ENCODE measurements around the gene NTRK3.

Gene NTRK3

DNA sequence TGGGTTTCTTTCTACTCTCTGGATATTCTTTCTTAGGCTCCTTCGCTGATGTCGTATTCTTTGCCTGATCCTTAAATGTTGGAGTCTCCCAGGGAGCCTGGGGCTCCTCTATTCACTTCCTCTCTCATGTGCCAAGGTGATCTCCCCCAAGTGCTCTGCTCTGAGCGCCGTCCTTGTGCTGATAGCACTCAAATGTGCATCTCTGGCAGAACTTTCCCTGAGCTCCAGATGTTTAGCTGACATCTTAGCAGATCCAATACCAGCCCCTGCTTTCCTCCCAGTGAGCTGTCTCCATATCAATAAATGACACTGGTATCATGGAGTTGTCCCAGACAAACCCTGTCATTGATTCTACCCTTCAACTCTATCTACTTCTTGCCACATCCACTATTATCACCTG lies 62.4 kb downstream of the NTRK3 start:
- H3K4me3 ChIP-seq (ENCODE audit: control insufficient read depth, low read depth, low read length), result no peak overlapping the region
- no peak for TF ChIP-seq CTCF (conservative IDR thresholded peaks at IDR 0.05; ENCODE audit: control insufficient read depth, insufficient read depth, low read depth, low read length)
- DNase-seq (ENCODE audit: low read depth), result no peak

GRCh38 chr15:88193415-88193814 lies 63.1 kb downstream of the NTRK3 start:
- no peak for TF ChIP-seq CTCF (conservative IDR thresholded peaks at IDR 0.05; ENCODE audit: control insufficient read depth, insufficient read depth, low read depth, low read length)
- DNase-seq (ENCODE audit: low read depth), result no peak
- H3K4me3 ChIP-seq (ENCODE audit: control insufficient read depth, low read depth, low read length), result no peak overlapping the region

DNA sequence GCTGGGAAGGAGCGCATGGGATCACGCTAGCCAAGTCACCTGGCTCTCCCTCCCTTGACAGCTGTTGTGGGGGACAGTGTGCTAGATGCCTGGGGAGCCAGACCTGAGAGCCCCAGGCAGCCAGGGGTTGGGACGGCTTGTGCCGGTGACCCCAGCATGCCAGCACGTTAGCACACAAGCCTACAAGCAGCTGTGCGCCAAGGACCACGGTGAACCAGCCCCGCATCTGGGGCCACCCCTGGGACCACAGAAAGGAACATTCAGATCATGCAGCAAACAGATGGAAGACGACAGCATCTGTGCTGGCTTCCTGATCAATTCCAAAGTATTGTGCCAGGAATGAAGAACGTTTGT lies 64.8 kb downstream of the NTRK3 start:
- no peak overlapping the region for H3K4me3 ChIP-seq (ENCODE audit: control insufficient read depth, low read depth, low read length)
- TF ChIP-seq CTCF (conservative IDR thresholded peaks at IDR 0.05; ENCODE audit: control insufficient read depth, insufficient read depth, low read depth, low read length), result no peak
- DNase-seq (ENCODE audit: low read depth), result no peak

GRCh38 chr15:88190232-88190631 lies 66.3 kb downstream of the NTRK3 start:
- no peak overlapping the region for H3K4me3 ChIP-seq (ENCODE audit: control insufficient read depth, low read depth, low read length)
- no peak for DNase-seq (ENCODE audit: low read depth)
- TF ChIP-seq CTCF (conservative IDR thresholded peaks at IDR 0.05; ENCODE audit: control insufficient read depth, insufficient read depth, low read depth, low read length), result no peak

DNA sequence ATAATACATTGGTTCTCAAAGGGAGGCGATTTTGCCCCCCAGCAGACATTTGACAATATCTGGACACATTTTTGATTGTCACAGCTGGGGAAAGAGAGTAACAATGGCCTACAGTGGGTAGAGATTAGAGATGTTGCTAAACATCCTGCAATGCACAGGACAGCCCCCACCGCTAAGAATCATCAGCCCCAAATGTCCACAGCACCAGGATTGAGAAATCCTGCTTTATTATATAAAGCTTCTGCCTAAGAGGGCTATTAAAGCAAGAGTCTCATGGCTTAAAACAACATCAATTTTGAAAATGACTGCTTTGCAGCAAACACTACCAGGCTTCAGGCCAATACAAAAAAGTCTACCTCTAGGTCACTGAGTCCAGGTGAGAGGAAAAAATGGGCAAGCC lies 68.2 kb downstream of the NTRK3 start:
- TF ChIP-seq CTCF (conservative IDR thresholded peaks at IDR 0.05; ENCODE audit: control insufficient read depth, insufficient read depth, low read depth, low read length), result no peak
- DNase-seq (ENCODE audit: low read depth), result no peak

GRCh38 chr15:88187195-88187594 lies 69.3 kb downstream of the NTRK3 start:
- DNase-seq (ENCODE audit: low read depth), result no peak
- no peak for TF ChIP-seq CTCF (conservative IDR thresholded peaks at IDR 0.05; ENCODE audit: control insufficient read depth, insufficient read depth, low read depth, low read length)

More for the DNA sequence above, 68.2 kb downstream of the NTRK3 start:
- H3K4me3 ChIP-seq (ENCODE audit: control insufficient read depth, low read depth, low read length), result no peak overlapping the region

DNA sequence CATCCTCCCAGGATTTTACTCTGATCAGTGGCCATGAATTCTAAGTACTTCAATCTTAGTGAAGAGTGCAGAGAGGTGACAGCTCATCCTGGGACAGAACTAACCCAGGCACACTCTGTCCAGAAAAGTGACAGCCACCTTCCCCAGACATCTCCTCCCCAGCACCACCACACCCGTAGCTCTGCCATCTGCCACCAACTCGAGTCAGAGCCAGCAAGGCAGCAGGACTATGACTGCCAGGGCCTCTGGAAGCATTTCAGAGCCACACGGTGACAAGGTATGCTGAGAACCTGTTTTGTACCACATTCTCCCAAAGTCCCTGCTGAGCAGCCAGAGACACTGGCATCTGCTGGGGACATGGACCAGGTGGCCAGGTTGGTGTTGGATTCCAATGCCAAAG lies 71.0 kb downstream of the NTRK3 start:
- H3K4me3 ChIP-seq (ENCODE audit: control insufficient read depth, low read depth, low read length), result no peak overlapping the region
- DNase-seq (ENCODE audit: low read depth), result no peak
- no peak for TF ChIP-seq CTCF (conservative IDR thresholded peaks at IDR 0.05; ENCODE audit: control insufficient read depth, insufficient read depth, low read depth, low read length)

More at GRCh38 chr15:88187195-88187594, 69.3 kb downstream of the NTRK3 start:
- no peak overlapping the region for H3K4me3 ChIP-seq (ENCODE audit: control insufficient read depth, low read depth, low read length)

Data from fibroblast of mammary gland (primary cell).